Neural crest cell (in vitro differentiated cells): ENCODE results near the gene EXOC6B. TPM values are rescaled to one million over a fixed set of nuclear protein-coding genes. Genes with fewer than 3 reads are reported as not detected.

Experiments used
- DNase-seq: peaks from one replicate; pipeline ENCODE4 v3.0.0; 2021; ENCODE audit warnings: low read depth, mixed read lengths, low spot score
- H3K27ac Mint-ChIP-seq: one replicate; pipeline ENCODE4 v1.8.0; 2021; ENCODE audit warnings: mild to moderate bottlenecking, mixed read lengths; ENCODE audit not compliant: unreplicated experiment
- H3K27me3 Mint-ChIP-seq: 2 replicates; pipeline ENCODE4 v1.8.0; 2021; ENCODE audit warnings: low read depth, mild to moderate bottlenecking, mixed read lengths
- H3K36me3 Mint-ChIP-seq: 2 replicates; pipeline ENCODE4 v1.8.0; 2021; ENCODE audit warnings: low read depth, mild to moderate bottlenecking, mixed read lengths
- H3K4me1 Mint-ChIP-seq: 2 replicates; pipeline ENCODE4 v1.8.0; 2021; ENCODE audit warnings: mixed read lengths
- H3K4me3 Mint-ChIP-seq: one replicate; pipeline ENCODE4 v1.8.0; 2021; ENCODE audit warnings: mild to moderate bottlenecking, mixed read lengths
- H3K9me3 Mint-ChIP-seq: 2 replicates; pipeline ENCODE4 v1.8.0; 2021; ENCODE audit warnings: mixed read lengths
- total RNA-seq: library from RNA; stranded (reverse); gene quantifications from 2 replicates; pipeline ENCODE4 v1.2.1, GENCODE V29; 2021
- TF ChIP-seq, protein P1 (sequence below): fragments of 200-600 bp; sonication (generic); conservative IDR thresholded peaks from 2 replicates; pipeline ENCODE4 v1.5.0; 2021; ENCODE audit warnings: antibody characterized with exemption, mild to moderate bottlenecking

Gene EXOC6B
- total RNA-seq, 1 donor from 2014 or later = 28.2 TPM

- no peaks in the 10 kb centered on the region for H3K4me1 Mint-ChIP-seq
- no peaks in the 10 kb centered on the region for H3K36me3 Mint-ChIP-seq
- no peak overlapping the region for H3K27ac Mint-ChIP-seq
- DNase-seq = no peak
- TF ChIP-seq, protein P1, sequence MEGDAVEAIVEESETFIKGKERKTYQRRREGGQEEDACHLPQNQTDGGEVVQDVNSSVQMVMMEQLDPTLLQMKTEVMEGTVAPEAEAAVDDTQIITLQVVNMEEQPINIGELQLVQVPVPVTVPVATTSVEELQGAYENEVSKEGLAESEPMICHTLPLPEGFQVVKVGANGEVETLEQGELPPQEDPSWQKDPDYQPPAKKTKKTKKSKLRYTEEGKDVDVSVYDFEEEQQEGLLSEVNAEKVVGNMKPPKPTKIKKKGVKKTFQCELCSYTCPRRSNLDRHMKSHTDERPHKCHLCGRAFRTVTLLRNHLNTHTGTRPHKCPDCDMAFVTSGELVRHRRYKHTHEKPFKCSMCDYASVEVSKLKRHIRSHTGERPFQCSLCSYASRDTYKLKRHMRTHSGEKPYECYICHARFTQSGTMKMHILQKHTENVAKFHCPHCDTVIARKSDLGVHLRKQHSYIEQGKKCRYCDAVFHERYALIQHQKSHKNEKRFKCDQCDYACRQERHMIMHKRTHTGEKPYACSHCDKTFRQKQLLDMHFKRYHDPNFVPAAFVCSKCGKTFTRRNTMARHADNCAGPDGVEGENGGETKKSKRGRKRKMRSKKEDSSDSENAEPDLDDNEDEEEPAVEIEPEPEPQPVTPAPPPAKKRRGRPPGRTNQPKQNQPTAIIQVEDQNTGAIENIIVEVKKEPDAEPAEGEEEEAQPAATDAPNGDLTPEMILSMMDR = no peak
- no peaks in the 10 kb centered on the region for H3K9me3 Mint-ChIP-seq
- H3K4me3 Mint-ChIP-seq = no peak overlapping the region
- no peaks in the 10 kb centered on the region for H3K27me3 Mint-ChIP-seq
These were observed 588.3 kb downstream of the EXOC6B start for GRCh38 chr2:72237549-72237948.

DNA sequence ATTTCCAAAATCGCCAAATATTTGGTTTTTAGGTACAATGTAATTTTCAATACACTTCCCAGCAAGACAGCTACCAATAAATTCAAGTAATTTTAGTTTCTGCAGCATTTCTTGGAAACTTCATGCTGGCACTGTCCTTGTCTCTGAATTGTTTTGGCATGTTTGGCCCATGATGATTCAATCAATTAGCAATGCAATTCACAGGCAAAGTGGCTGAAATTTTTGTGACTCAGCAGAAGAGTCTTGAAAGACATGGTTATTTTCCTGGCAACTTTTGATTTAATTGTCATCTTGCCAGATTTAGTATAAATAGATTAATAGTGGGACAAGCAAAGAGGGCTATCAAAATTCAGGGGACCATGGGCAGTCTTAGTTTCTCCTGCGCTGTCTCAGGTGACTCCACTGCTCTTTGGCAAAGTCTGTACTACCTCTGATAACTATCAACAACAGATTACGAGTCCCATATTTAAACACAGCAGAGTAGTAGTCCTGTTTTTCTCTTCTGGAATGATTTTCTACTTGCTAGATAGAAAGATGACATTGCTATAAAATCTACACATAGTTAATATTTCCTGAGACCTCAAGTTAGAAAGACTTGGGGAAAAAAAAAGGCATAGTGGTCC, 589.3 kb downstream of the EXOC6B start:
- Mint-ChIP-seq H3K4me3 (no peak overlapping the region), H3K36me3 (no peaks in the 10 kb centered on the region), H3K9me3 (no peaks in the 10 kb centered on the region), H3K27me3 (no peaks in the 10 kb centered on the region), H3K27ac (no peak overlapping the region), H3K4me1 (no peaks in the 10 kb centered on the region)
- TF ChIP-seq, protein P1 = no peak
- no peak for DNase-seq

DNA sequence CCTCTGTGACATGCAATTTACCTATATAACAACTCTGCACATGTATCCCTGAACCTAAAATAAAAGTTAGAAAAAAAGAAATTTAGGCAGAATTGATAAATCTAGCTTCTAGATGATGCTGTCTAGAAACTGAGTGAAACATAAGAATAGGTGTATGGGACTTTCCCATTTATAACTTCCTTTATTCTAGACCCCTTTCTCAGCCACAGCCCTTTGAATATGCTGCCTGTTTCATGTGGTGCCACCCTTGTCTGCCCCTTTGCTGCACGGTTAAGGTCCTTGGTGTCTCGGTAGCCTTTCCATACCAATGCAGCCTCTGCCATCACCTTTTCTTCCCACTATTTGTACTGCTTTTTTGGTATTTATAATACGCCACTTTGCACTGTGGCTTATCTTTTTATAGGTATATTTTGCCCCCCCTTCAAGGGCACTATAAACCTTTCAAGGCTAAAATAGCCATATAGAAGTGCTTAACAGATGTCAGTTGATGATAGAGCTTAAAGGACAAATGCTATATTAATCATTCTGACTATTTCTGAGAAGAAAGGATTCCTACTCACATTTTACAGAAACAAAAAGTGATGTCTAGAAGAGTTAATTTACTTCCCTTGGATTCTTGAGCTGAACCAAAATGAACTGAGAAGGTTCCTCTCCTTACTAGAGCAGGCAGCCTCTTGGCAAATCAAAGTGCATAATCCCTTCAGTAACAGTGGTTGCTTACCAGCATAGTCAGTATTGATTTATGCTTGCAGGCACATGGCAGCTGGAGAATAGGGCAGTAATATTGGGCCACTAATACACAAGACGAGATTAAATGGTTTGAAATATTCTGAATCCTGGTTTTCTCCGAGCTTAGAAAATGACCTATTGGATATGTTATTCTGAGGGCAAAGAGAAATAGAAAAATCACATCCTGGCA, 590.1 kb downstream of the EXOC6B start:
- TF ChIP-seq, protein P1 = no peak
- no peaks in the 10 kb centered on the region for H3K9me3 Mint-ChIP-seq
- no peaks in the 10 kb centered on the region for H3K4me1 Mint-ChIP-seq
- no peaks in the 10 kb centered on the region for H3K27me3 Mint-ChIP-seq
- H3K4me3 Mint-ChIP-seq = no peak overlapping the region
- no peaks in the 10 kb centered on the region for H3K36me3 Mint-ChIP-seq
- H3K27ac Mint-ChIP-seq = no peak overlapping the region
- no peak for DNase-seq

- H3K27ac Mint-ChIP-seq = peak overlapping the region; percentile 35
- no peaks in the 10 kb centered on the region for H3K36me3 Mint-ChIP-seq
- no peak for DNase-seq
- no peaks in the 10 kb centered on the region for H3K9me3 Mint-ChIP-seq
- no peaks in the 10 kb centered on the region for H3K27me3 Mint-ChIP-seq
- H3K4me1 Mint-ChIP-seq = no peaks in the 10 kb centered on the region
- H3K4me3 Mint-ChIP-seq = no peak overlapping the region
- TF ChIP-seq, protein P1 = no peak
These were observed 592.6 kb downstream of the EXOC6B start for GRCh38 chr2:72233211-72233610.

- no peaks in the 10 kb centered on the region for H3K27me3 Mint-ChIP-seq
- peak overlapping the region; percentile 76 for H3K27ac Mint-ChIP-seq
- no peaks in the 10 kb centered on the region for H3K36me3 Mint-ChIP-seq
- TF ChIP-seq, protein P1 = no peak
- peaks cover 11% of the 10 kb centered on the region for H3K4me1 Mint-ChIP-seq
- H3K4me3 Mint-ChIP-seq = no peak overlapping the region
- H3K9me3 Mint-ChIP-seq = peaks cover 3% of the 10 kb centered on the region
- DNase-seq = no peak
These were observed 602.8 kb downstream of the EXOC6B start for GRCh38 chr2:72222829-72223564.
